Measurements from ENCODE around the gene PAXX. TPM values are rescaled to one million over a fixed set of nuclear protein-coding genes. Genes with fewer than 3 reads are reported as not detected.

Gene PAXX
- total RNA-seq, 1 donor from 2014 or later: 15.3 TPM

GRCh38 chr9:136974817-136975535 lies 17.2 kb upstream of the PAXX start:
- no peak overlapping the region for H2AFZ ChIP-seq (ENCODE audit: low read depth, low read length)
- H3K9me3 Mint-ChIP-seq (ENCODE audit: unreplicated experiment): no peaks in the 10 kb centered on the region
- peaks cover 5% of the 10 kb centered on the region for H3K4me1 ChIP-seq (ENCODE audit: insufficient read depth, low read length)
- no peaks in the 10 kb centered on the region for H4K20me1 ChIP-seq (ENCODE audit: insufficient read depth, low read length)
- H3K36me3 ChIP-seq (ENCODE audit: insufficient read depth, low read length): no peaks in the 10 kb centered on the region
- H3K36me3 Mint-ChIP-seq (ENCODE audit: low read depth, unreplicated experiment): no peaks in the 10 kb centered on the region
- H3K4me3 Mint-ChIP-seq (ENCODE audit: unreplicated experiment): no peak overlapping the region
- H3K79me2 ChIP-seq (ENCODE audit: insufficient read depth, low read length): no peaks in the 10 kb centered on the region
- no peak for TF ChIP-seq CTCF (IDR thresholded peaks at IDR 0.05; ENCODE audit: insufficient read depth, low read depth, low read length)
- no peak for TF ChIP-seq EZH2 (IDR thresholded peaks at IDR 0.05; ENCODE audit: insufficient read depth, low read length)
- H3K27me3 ChIP-seq (ENCODE audit: insufficient read depth, low read length): no peaks in the 10 kb centered on the region
- no peak overlapping the region for H3K9ac ChIP-seq (ENCODE audit: low read length)
- H3K4me1 Mint-ChIP-seq (ENCODE audit: low read depth, unreplicated experiment): no peaks in the 10 kb centered on the region
- no peak overlapping the region for H3K4me2 ChIP-seq (ENCODE audit: low read length)
- no peak overlapping the region for H3K27ac ChIP-seq (ENCODE audit: low read depth, low read length)
- no peaks in the 10 kb centered on the region for H3K9me3 ChIP-seq (ENCODE audit: insufficient read depth, low read depth, low read length)
- no peak for FAIRE-seq
- peaks cover 6% of the 10 kb centered on the region for H3K27me3 Mint-ChIP-seq (ENCODE audit: low read depth, unreplicated experiment)
- no peak overlapping the region for H3K4me3 ChIP-seq (ENCODE audit: insufficient read depth, low read depth, low read length)
- no peak for DNase-seq (ENCODE audit: low read depth)
- no peak overlapping the region for H3K27ac Mint-ChIP-seq (ENCODE audit: unreplicated experiment)

- FAIRE-seq: no peak
- Mint-ChIP-seq H3K9me3 (ENCODE audit: unreplicated experiment) (no peaks in the 10 kb centered on the region), H3K27ac (ENCODE audit: unreplicated experiment) (no peak overlapping the region), H3K4me1 (ENCODE audit: low read depth, unreplicated experiment) (no peaks in the 10 kb centered on the region), H3K36me3 (ENCODE audit: low read depth, unreplicated experiment) (peaks cover 2% of the 10 kb centered on the region), H3K4me3 (ENCODE audit: unreplicated experiment) (no peak overlapping the region), H3K27me3 (ENCODE audit: low read depth, unreplicated experiment) (peaks cover 11% of the 10 kb centered on the region)
- no peaks in the 10 kb centered on the region for H3K36me3 ChIP-seq (ENCODE audit: insufficient read depth, low read length)
- peaks cover 5% of the 10 kb centered on the region for H3K4me1 ChIP-seq (ENCODE audit: insufficient read depth, low read length)
- no peak for TF ChIP-seq CTCF (IDR thresholded peaks at IDR 0.05; ENCODE audit: insufficient read depth, low read depth, low read length)
- no peak for TF ChIP-seq EZH2 (IDR thresholded peaks at IDR 0.05; ENCODE audit: insufficient read depth, low read length)
- H3K27ac ChIP-seq (ENCODE audit: low read depth, low read length): no peak overlapping the region
- no peaks in the 10 kb centered on the region for H3K27me3 ChIP-seq (ENCODE audit: insufficient read depth, low read length)
- H3K4me3 ChIP-seq (ENCODE audit: insufficient read depth, low read depth, low read length): no peak overlapping the region
- DNase-seq (ENCODE audit: low read depth): no peak
- no peak overlapping the region for H3K9ac ChIP-seq (ENCODE audit: low read length)
- no peak overlapping the region for H2AFZ ChIP-seq (ENCODE audit: low read depth, low read length)
- H3K4me2 ChIP-seq (ENCODE audit: low read length): no peak overlapping the region
- H3K9me3 ChIP-seq (ENCODE audit: insufficient read depth, low read depth, low read length): no peaks in the 10 kb centered on the region
- H3K79me2 ChIP-seq (ENCODE audit: insufficient read depth, low read length): no peaks in the 10 kb centered on the region
- H4K20me1 ChIP-seq (ENCODE audit: insufficient read depth, low read length): no peaks in the 10 kb centered on the region
These were observed 16.6 kb upstream of the PAXX start for GRCh38 chr9:136975644-136976043.

- H3K9me3 ChIP-seq (ENCODE audit: insufficient read depth, low read depth, low read length): no peaks in the 10 kb centered on the region
- H4K20me1 ChIP-seq (ENCODE audit: insufficient read depth, low read length): no peaks in the 10 kb centered on the region
- no peak within 1 kb of the TSS for H3K27ac ChIP-seq (ENCODE audit: low read depth, low read length)
- H3K79me2 ChIP-seq (ENCODE audit: insufficient read depth, low read length): no peaks in the 10 kb centered on the region
- H3K36me3 ChIP-seq (ENCODE audit: insufficient read depth, low read length): no peaks in the 10 kb centered on the region
- Mint-ChIP-seq H3K4me1 (ENCODE audit: low read depth, unreplicated experiment) (no peaks in the 10 kb centered on the region), H3K4me3 (ENCODE audit: unreplicated experiment) (no peak within 1 kb of the TSS), H3K9me3 (ENCODE audit: unreplicated experiment) (no peaks in the 10 kb centered on the region), H3K27ac (ENCODE audit: unreplicated experiment) (no peak within 1 kb of the TSS), H3K36me3 (ENCODE audit: low read depth, unreplicated experiment) (peaks cover 3% of the 10 kb centered on the region), H3K27me3 (ENCODE audit: low read depth, unreplicated experiment) (peaks cover 12% of the 10 kb centered on the region)
- H3K4me2 ChIP-seq (ENCODE audit: low read length): peak within 1 kb of the TSS; percentile 84
- no peaks in the 10 kb centered on the region for H3K27me3 ChIP-seq (ENCODE audit: insufficient read depth, low read length)
- TF ChIP-seq CTCF (IDR thresholded peaks at IDR 0.05; ENCODE audit: insufficient read depth, low read depth, low read length): no peak
- TF ChIP-seq EZH2 (IDR thresholded peaks at IDR 0.05; ENCODE audit: insufficient read depth, low read length): no peak
- DNase-seq (ENCODE audit: low read depth): no peak
- peak within 1 kb of the TSS; percentile 84 for H2AFZ ChIP-seq (ENCODE audit: low read depth, low read length)
- FAIRE-seq: no peak
- peaks cover 5% of the 10 kb centered on the region for H3K4me1 ChIP-seq (ENCODE audit: insufficient read depth, low read length)
- H3K4me3 ChIP-seq (ENCODE audit: insufficient read depth, low read depth, low read length): peak within 1 kb of the TSS; percentile 49
- H3K9ac ChIP-seq (ENCODE audit: low read length): no peak within 1 kb of the TSS
These were observed 15.0 kb upstream of the PAXX start, which contains the start of gene PTGDS for GRCh38 chr9:136977223-136977622. TSS of gene PTGDS (plus strand) at chr9:136977504. CDS start at chr9:136977579, 75 bp downstream.

Data from astrocyte (in vitro differentiated cells and primary cell).